Ramos (cell line): ENCODE results near the gene TOMT.
"Not testable (repeated sequence)": the region's sequence is repeated elsewhere in the genome, so short reads cannot be mapped to it uniquely, and the experiment has no call there.

Source experiments
- in situ Hi-C: fragments of 300-500 bp; cut with MboI; formaldehyde crosslinking; loops from one replicate; pipeline ENCODE4 v1.14.3; 2022; ENCODE audit warnings: low sequenced_read_pairs; ENCODE audit not compliant: unreplicated experiment

TOMT gene

DNA sequence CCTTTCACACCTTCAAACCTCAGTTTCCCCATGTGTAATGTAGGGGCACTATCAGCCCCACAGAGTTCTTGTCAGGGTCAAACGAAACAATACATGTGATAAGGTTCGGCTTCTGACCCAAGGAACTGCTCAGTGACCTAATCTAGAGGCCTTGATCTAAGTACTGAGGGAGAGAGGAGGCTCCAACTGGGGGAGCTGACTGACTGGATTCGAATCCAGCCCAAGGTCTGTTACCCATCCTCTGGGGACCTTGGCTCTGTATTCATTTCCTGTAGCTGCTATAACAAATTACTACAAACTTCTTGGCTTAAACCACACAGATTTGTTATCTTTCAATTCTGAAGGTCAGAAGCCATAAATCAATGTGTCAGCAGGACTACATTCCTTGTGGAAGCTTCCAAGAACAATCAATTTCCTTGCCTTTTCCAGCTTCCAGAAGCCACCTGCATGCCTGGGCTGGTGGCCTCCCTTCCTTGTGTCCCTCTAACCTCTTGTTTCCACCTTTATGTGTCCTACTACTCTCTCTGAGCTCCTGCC, 17.5 kb downstream of the TOMT start:
- in situ Hi-C loops: no loop called here

DNA sequence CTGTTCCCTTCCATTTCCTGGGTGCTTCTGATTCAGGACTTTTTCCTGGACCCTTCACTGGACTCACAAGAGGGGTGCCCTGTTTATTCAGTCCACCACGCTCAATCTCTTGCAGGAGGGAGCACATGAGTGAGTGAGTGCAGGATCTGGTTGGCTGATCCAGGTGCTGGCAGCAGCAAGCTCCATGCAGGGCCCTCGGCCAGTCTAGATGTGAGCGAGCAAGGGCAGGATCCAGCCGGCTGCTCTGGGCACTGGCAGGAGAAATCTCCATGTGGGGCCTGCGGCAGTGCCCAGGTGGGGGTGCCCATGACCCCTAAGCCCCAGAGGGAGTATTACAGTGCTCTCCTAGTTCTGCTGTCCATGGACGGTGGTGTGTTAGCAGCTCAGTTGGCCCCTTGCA, 18.3 kb downstream of the TOMT start:
- in situ Hi-C loops: no loop called here

DNA sequence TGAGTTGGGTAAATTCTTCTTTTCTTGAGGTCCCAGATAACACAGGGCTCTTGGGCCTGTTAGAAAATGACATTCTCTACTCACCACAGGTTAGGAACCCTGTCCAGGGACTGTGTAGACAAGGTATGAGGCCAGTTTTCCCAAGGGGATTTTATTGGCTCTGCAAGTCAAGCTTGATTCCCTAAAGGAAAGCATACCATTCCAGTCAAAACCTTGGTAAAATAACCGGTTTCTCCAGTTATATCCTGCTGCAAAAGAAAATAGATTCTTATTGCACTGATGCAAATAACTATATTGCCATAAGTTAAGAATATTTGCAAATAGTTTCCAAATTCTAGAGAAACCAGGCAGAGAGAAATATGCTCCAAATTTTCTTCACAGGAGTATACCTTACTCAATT, 20.2 kb downstream of the TOMT start:
- in situ Hi-C loops: no loop called here

DNA sequence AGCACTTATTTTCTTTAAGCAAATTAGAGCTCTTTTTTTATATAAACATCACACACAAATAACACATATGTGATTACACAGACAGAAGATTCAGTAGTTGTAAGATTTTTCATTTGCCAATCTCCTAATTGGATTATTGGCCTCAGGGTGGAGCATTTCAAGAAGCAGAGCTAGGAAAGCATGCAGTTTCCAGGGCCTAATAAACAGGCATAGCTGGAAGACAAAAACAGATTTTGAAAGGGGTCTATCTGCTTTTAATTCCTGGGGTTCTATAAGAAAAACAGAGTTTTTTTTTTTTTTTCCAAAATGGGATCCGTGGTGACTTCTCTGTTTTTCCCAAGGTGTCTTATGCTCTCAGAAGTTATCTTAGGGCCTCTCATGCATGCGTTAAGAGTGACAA, 22.2 kb downstream of the TOMT start:
- in situ Hi-C loops: no loop called here

DNA sequence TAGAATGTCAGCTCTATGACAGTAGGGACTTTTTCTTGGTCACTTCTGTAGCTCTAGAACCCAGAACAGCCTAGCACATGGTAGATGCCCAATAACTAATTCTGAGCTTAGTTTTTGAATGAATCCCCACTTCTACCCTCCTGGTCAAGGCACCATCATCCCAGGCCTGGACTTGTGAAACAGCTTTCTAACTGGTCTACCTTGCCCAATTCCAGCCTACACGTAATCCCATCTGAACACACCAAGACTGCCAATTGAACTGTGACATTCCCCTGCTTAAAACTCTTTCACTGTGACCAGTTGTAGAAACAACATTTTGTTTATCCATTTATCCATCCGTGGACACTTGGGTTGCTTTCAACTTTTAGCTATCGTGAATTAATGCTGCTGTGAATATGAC, 23.7 kb downstream of the TOMT start:
- in situ Hi-C loops: no loop called here

DNA sequence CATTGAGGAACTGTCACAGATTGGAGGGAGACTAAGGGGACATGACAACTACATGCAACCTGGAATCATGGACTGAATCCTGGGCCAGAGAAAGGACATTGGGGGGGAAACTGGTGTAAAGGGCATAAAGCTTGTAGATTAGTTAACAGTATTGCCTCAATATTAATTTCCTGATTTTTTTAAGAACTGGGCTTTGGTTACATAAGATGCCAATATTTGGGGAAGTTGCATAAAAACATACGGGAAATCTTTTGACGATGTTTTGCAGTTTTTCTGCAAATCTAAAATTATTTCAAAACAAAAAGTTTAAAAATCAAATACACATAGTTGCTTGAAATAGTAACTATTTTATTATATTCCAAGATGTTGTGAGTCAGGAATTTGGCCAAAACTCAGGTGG, 26.9 kb downstream of the TOMT start:
- in situ Hi-C loops: no loop called here

DNA sequence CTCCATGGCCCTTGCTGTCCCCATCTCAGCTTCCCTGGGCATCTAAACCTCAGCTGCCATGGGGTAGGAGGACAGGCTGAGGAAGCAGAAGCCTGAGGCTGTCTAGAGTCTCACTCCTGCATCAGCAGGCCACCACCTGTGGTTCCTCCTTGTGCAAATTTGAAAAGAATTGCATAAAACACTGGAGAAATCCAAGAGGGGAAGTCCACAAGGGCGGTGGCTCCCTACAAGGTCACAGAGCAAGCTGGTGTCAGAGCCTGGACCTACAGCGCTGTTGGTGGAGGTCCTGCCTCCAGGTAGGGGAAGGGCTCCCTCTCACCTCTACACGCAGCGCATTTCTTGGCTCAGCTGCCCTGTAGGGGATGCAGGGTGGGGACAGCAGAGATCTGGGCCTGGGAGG, 29.7 kb downstream of the TOMT start, which contains the start of gene FOLR3:
Gene FOLR3 (plus strand): TSS at position 253 of the 400 bp plus-strand sequence. CDS start 228 bp downstream, outside the sequence.
- in situ Hi-C loops: not testable (repeated sequence)

DNA sequence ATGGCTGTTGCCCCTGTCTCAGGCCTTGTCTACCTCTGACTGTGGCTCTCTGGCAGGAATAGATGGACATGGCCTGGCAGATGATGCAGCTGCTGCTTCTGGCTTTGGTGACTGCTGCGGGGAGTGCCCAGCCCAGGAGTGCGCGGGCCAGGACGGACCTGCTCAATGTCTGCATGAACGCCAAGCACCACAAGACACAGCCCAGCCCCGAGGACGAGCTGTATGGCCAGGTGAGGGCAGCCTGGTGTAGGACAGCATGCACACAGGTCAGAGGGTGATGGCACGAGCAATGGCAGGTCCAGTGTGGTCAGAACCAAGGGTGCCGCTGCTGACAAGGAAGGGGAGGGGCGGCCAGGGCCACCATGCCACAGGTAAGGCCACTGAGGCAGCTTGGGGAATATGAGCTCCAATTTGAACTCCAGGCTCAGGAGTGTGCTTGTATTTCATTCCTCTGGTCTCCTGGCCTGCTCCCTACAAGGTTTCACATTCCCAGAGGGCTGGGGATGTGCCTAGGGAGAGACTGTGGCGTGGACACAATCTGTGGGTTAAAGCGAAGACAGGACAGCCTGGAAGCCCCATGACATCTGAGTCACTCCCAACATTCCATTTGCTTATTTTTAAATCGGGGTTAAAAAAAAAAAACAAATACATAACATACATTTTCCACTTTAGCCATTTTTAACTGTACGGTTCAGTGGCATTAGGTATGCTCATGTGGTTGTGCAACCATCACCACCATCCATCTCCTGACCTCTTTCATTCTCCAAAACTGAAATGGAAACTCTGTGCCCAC, 30.4 kb downstream of the TOMT start:
- in situ Hi-C loops: no loop called here

DNA sequence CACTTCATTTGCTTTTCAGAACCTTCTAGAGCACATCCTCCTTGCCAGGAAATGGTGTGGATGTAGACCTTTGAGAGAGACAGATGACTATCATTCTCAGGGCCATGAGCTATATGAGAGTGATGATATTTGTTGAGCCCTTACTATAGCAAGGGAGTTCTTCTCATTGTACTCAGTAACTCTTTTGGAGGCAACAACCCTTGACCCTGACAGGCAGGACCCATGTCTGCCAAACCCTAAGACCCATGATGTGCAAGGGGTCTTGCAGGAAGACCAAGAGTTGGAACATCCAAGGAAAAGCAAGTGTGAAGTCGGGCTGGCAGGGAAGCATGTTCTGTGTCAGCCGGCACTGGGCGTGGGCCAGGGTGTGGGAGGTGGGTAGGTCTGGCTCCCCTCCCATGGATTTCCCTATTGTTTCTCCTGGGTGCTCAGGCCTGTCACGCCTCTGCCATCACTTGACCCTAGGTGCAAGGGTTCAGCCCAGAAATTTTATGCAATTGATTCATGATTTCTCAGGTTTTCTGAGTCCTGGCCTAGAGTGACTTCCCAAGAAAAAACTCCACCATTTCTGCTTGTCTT, 31.0 kb downstream of the TOMT start:
- in situ Hi-C loops: no loop called here

DNA sequence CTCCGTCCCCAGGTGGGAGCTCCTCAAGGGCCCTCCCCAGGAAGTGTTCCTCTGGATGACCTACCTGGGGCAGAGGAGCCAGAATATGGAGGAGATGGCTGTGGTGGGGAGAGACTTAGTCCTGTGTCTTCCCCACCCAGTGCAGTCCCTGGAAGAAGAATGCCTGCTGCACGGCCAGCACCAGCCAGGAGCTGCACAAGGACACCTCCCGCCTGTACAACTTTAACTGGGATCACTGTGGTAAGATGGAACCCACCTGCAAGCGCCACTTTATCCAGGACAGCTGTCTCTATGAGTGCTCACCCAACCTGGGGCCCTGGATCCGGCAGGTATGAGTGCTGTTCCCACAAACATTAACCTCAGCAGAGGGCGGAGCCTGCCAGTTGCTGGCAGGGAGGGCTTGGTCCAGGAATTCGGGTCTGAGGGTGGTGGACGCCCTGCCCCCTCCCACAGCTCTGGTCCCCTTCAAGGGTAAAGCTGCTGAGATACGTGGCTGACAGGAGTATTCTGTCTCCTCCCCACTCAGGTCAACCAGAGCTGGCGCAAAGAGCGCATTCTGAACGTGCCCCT, 33.2 kb downstream of the TOMT start:
- in situ Hi-C loops: no loop called here

DNA sequence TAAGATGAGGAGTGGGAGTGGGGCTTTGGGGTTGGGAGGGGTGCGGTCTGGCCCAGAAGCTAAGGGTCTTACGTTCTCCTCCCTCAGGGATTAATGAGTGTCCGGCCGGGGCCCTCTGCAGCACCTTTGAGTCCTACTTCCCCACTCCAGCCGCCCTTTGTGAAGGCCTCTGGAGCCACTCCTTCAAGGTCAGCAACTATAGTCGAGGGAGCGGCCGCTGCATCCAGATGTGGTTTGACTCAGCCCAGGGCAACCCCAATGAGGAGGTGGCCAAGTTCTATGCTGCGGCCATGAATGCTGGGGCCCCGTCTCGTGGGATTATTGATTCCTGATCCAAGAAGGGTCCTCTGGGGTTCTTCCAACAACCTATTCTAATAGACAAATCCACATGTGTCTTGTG, 33.8 kb downstream of the TOMT start:
- in situ Hi-C loops: no loop called here

DNA sequence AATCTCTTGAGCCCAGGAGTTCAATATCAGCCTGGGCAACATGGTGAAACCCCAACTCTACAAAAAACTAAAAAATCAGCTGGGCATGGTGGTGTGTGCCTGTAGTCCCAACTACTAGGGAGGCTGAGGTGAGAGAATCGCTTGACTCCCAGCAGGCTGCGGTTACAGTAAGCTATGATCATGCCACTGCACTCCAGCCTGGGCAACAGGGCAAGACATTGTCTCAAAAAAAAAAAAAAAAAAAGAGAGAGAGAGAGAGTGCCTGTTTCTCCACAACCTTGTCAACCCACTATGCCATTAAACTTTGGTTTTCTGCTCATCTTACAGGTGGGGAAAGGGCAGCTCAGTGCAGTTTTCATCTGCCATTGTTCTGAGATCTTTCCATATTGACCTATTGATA, 34.9 kb downstream of the TOMT start:
- in situ Hi-C loops: no loop called here

DNA sequence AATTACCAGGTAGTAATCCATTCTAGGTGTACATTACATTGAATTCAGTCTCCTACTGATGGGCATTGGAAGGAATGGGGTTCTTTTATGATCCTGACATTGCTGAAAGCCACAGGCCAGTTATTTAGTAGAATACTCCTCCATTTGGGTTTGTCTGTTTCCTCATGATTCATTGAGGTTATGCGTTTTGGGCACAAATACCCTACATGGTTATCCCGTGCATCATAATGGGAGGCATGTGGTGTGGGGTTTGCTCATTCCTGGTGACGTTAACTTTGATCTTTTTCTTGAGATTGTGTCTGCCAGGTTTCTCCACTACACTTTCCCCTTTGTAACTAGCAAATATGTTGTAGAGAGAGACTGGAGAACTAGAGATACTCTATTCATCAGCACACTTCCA, 35.3 kb downstream of the TOMT start:
- in situ Hi-C loops: no loop called here

DNA sequence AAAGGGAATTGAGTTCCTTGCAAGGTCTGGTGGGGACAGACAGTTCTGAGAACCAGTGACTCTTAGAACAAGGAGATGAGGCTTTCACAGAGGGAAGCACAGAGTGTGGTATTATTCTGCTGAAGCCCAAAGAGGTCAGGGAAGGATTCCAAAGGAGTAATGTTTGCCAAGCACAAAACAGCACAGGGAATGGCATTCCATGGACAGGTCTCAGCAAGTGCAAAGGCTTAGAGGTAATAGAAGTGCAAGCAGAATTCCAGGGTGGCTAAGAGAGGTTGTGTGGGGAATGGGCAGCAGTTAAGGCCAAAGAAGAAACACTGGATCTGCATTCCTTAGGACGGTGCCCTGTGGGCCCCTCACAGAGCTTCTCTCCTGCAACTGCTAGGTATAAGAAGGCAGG, 36.4 kb downstream of the TOMT start:
- in situ Hi-C loops: not testable (repeated sequence)

DNA sequence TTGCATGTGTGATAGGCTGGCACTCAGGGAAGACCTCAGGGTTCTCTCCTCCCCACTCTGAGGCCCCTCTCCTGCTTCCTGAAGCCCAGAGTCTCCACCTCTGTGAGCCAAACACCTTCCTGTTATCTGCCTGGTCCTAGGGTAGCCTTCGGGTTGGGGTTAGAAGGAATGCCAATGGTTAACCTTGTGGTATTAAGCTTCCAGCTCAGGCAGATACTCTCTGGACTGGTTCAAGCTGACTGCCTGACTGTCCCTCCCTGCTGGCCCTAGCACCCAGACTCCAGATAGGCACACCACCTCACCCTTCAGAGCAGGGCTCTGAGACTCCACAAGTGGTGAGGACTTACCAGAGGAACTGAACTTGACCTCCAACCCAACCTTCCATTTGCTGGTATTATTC, 36.8 kb downstream of the TOMT start:
- in situ Hi-C loops: not testable (repeated sequence)

DNA sequence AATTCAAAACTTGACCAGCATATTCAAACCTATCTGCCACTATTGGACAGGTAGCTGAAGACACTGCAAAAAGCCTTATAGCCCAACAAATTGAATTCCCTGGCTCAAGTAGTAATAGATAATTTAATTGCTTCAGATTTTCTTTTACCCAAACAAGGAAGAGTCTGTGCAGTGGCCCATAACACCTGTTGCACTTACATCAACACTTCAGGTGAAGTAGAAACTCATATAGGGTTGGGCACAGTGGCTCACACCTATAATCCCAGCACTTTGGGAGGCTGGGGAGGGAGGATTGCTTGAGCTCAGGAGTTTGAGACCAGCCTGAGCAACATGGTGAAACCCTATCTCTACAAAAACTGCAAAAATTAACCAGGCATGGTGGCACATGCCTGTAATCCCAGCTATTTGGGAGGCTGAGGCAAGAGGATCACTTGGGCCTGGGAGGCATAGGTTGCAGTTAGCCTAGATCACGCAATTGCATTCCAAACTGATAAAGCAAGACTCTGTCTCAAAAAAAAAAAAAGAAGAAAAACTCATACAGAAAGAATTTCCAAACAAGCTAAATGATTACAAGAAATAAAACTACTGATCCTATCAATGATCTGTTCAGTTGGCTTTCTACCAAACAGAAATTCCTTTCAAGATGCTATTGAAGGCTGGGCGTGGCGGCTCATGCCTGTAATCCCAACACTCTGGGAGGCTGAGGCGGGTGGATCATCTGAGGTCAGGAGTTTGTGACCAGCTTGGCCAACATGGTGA, 39.3 kb downstream of the TOMT start:
- in situ Hi-C loops: no loop called here

DNA sequence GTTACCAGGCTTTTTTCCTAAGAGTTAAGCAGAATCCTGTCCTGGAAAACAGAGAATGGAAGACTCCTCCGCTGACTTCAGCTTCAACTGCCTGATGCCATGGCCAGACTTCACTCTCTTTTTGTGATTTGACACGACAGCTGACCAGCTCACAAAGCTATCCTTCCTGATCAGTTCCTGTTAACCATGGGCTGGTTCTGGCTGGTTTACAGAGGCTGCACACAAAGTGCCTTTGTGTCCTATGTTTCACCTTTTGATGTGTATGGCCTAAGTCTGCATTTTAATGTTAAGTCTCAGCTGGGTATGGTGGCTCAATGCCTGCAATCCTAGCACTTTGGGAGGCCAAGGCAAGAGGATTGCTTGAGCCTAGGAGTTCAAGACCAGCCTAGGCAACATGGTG, 40.9 kb downstream of the TOMT start:
- in situ Hi-C loops: no loop called here

DNA sequence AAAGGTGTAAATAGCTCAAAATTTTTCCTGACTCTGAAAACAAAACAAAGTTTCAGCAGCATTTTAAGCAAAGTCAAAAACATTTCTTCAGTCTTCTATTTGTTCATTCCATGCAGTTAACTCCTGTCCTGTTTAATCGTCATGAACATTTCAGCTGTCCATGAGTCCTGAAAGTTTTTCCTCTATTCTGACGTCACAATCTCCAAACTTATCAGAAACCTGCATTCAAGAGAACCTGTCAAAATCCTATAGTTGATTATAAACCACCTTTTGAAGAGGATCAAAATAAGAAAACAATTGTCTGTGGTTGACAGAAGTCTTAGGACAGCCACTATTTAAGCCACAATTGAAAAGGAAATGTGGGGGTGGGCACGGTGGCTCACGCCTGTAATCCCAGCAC, 45.2 kb downstream of the TOMT start:
- in situ Hi-C loops: no loop called here

DNA sequence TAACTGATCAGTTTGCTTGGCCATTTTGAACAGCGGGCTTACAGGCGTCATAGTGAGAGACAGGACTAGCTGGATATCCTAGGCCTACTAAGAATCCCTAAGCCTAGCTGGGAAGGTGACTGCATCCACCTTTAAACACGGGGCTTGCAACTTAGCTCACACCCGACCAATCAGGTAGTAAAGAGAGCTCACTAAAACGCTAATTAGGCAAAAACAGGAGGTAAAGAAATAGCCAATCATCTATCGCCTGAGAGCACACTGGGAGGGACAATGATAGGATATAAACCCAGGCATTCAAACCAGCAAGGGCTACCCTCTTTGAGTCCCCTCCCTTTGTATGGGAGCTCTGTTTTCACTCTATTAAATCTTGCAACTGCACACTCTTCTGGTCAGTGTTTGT, 48.1 kb downstream of the TOMT start:
- in situ Hi-C loops: not testable (repeated sequence)

DNA sequence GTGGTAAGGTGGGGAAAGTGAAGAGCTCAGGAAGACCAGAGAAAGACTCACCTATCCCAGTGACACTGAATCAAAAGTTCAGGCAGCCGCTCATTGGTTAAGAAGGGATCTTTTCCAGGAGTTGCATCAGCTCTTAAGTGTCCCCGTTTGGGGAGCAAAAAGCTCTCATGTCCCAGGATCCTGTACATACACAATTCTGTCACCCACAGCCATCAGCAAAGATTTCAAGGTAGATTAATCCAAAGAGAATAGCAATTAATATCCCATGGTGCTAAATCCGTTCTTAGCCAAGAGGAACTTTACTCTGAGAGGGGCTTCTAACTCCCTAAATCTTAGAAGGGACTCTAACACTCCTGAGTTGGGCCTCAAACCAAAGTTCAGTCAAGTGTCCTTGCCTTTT, 49.1 kb downstream of the TOMT start:
- in situ Hi-C loops: no loop called here

DNA sequence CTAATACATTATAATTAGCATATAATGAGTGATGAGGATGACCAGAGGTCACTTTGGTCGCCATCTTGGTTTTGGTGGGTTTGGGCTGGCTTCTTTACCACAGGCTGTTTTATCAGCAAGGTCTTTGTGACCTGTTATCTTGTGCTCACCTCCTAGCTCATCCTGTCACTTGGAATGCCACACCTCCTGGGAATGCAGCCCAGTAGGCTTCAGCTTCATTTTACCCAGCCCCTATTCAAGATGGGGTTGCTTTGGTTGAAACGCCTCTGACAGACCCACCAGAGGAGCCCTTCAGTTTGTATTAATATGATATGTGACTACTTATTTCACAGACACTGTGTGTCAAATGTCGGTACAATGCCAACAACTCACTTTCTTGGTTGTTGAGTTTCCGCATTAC, 50.0 kb downstream of the TOMT start:
- in situ Hi-C loops: no loop called here
